Chondrocyte (in vitro differentiated cells): ENCODE measurements around the gene EGFR. TPM values are rescaled to one million over a fixed set of nuclear protein-coding genes. Genes with fewer than 3 reads are reported as not detected.

Experiments
- DNase-seq: peaks from one replicate; pipeline ENCODE4 v3.0.0; 2021; ENCODE audit warnings: mixed read lengths, low spot score
- H3K27ac Mint-ChIP-seq: one replicate; pipeline ENCODE4 v1.8.0; 2021; ENCODE audit warnings: mild to moderate bottlenecking, moderate library complexity, mixed read lengths; ENCODE audit not compliant: unreplicated experiment
- H3K27me3 Mint-ChIP-seq: 2 replicates; pipeline ENCODE4 v1.8.0; 2021; ENCODE audit warnings: low read depth, mixed read lengths
- H3K36me3 Mint-ChIP-seq: 2 replicates; pipeline ENCODE4 v1.8.0; 2021; ENCODE audit warnings: low read depth, mixed read lengths
- H3K4me1 Mint-ChIP-seq: 2 replicates; pipeline ENCODE4 v1.8.0; 2021; ENCODE audit warnings: low read depth, mild to moderate bottlenecking, mixed read lengths
- H3K4me3 Mint-ChIP-seq: one replicate; pipeline ENCODE4 v1.8.0; 2021; ENCODE audit warnings: mild to moderate bottlenecking, moderate library complexity, mixed read lengths; ENCODE audit not compliant: unreplicated experiment
- H3K9me3 Mint-ChIP-seq: 2 replicates; pipeline ENCODE4 v1.8.0; 2021; ENCODE audit warnings: low read depth, mixed read lengths
- total RNA-seq: library from RNA; stranded (reverse); gene quantifications from 3 replicates; pipeline ENCODE4 v1.2.1, GENCODE V29; 2021
- TF ChIP-seq, protein P1 (sequence below): fragments of 200-600 bp; sonication (generic); IDR thresholded peaks from 2 replicates; pipeline ENCODE4 v1.5.0; 2021; ENCODE audit warnings: antibody characterized with exemption, mild to moderate bottlenecking, moderate library complexity

EGFR gene
- total RNA-seq, 1 donor from 2014 or later = 25.5 TPM

GRCh38 chr7:55202150-55202913 lies 183.5 kb downstream of the EGFR start:
- Mint-ChIP-seq H3K9me3 (no peaks in the 10 kb centered on the region), H3K36me3 (peaks cover 20% of the 10 kb centered on the region), H3K4me1 (peaks cover 11% of the 10 kb centered on the region), H3K27me3 (no peaks in the 10 kb centered on the region), H3K27ac (no peak overlapping the region), H3K4me3 (no peak overlapping the region)
- TF ChIP-seq, protein P1, sequence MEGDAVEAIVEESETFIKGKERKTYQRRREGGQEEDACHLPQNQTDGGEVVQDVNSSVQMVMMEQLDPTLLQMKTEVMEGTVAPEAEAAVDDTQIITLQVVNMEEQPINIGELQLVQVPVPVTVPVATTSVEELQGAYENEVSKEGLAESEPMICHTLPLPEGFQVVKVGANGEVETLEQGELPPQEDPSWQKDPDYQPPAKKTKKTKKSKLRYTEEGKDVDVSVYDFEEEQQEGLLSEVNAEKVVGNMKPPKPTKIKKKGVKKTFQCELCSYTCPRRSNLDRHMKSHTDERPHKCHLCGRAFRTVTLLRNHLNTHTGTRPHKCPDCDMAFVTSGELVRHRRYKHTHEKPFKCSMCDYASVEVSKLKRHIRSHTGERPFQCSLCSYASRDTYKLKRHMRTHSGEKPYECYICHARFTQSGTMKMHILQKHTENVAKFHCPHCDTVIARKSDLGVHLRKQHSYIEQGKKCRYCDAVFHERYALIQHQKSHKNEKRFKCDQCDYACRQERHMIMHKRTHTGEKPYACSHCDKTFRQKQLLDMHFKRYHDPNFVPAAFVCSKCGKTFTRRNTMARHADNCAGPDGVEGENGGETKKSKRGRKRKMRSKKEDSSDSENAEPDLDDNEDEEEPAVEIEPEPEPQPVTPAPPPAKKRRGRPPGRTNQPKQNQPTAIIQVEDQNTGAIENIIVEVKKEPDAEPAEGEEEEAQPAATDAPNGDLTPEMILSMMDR = no peak
- no peak for DNase-seq

DNA sequence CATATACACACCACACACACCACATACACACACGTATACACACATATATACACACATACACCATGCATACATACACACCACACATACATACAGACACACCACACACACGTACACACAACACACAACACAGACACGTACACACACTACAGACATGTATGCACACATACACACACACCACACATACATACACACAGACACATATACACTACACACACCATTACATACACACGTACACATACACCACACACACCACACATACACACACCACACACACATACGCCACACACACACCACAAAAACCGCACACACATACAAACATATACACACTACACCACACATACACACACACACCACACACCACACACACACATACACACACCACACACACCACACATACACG lies 184.5 kb downstream of the EGFR start:
- Mint-ChIP-seq H3K36me3 (peaks cover 23% of the 10 kb centered on the region), H3K4me3 (no peak overlapping the region), H3K9me3 (no peaks in the 10 kb centered on the region), H3K4me1 (peaks cover 15% of the 10 kb centered on the region), H3K27ac (no peak overlapping the region), H3K27me3 (no peaks in the 10 kb centered on the region)
- TF ChIP-seq, protein P1 = no peak
- DNase-seq = no peak

GRCh38 chr7:55205124-55205955 lies 186.5 kb downstream of the EGFR start:
- H3K36me3 Mint-ChIP-seq = peaks cover 18% of the 10 kb centered on the region
- no peaks in the 10 kb centered on the region for H3K9me3 Mint-ChIP-seq
- H3K27ac Mint-ChIP-seq = no peak overlapping the region
- no peak overlapping the region for H3K4me3 Mint-ChIP-seq
- H3K4me1 Mint-ChIP-seq = peaks cover 14% of the 10 kb centered on the region
- DNase-seq = no peak
- H3K27me3 Mint-ChIP-seq = no peaks in the 10 kb centered on the region
- TF ChIP-seq, protein P1 = no peak

GRCh38 chr7:55206235-55207029 lies 187.6 kb downstream of the EGFR start:
- H3K4me1 Mint-ChIP-seq = peaks cover 21% of the 10 kb centered on the region
- no peak overlapping the region for H3K27ac Mint-ChIP-seq

More at GRCh38 chr7:55206235-55207029, 187.6 kb downstream of the EGFR start:
- no peak overlapping the region for H3K4me3 Mint-ChIP-seq
- DNase-seq = no peak
- H3K36me3 Mint-ChIP-seq = peaks cover 14% of the 10 kb centered on the region
- no peaks in the 10 kb centered on the region for H3K9me3 Mint-ChIP-seq
- TF ChIP-seq, protein P1 = no peak
- no peaks in the 10 kb centered on the region for H3K27me3 Mint-ChIP-seq
